GM23338 (cell line): Measurements from ENCODE around the gene RFX4. TPM values are rescaled to one million over a fixed set of nuclear protein-coding genes. Genes with fewer than 3 reads are reported as not detected.
"Not testable (repeated sequence)": the region's sequence is repeated elsewhere in the genome, so short reads cannot be mapped to it uniquely, and the experiment has no call there.

ENCODE experiments used
- ATAC-seq: fragments of 200-7000 bp; cut with Tn5 transposase; 3 replicates; pipeline ENCODE4 v1.9.1; 2020
- DNase-seq: peaks from one replicate; pipeline ENCODE4 v3.0.0-alpha.2; 2015; ENCODE audit warnings: low spot score
- H2AFZ ChIP-seq: fragments of 200-600 bp; sonication (generic); 2 replicates; pipeline ENCODE4 v1.8.0; 2016; ENCODE audit warnings: antibody characterized with exemption, mild to moderate bottlenecking, moderate library complexity
- H3F3A ChIP-seq: fragments of 200-600 bp; sonication (generic); replicated peaks from 2 replicates; pipeline ENCODE4 v1.8.0; 2017; ENCODE audit warnings: antibody characterized with exemption, mixed run types, low read depth
- H3K27ac ChIP-seq: fragments of 200-600 bp; sonication (generic); 2 replicates; pipeline ENCODE4 v1.6.1; 2016; ENCODE audit warnings: low read depth
- H3K27me3 ChIP-seq: fragments of 200-600 bp; sonication (generic); 2 replicates; pipeline ENCODE4 v1.8.0; 2016; ENCODE audit warnings: mild to moderate bottlenecking, mixed run types, moderate library complexity; ENCODE audit not compliant: insufficient read depth
- H3K36me3 ChIP-seq: fragments of 200-600 bp; sonication (generic); 2 replicates; pipeline ENCODE4 v1.8.0; 2016; ENCODE audit warnings: mild to moderate bottlenecking; ENCODE audit not compliant: insufficient read depth
- H3K4me1 ChIP-seq: fragments of 200-600 bp; sonication (generic); 2 replicates; pipeline ENCODE4 v1.8.0; 2016; ENCODE audit warnings: mild to moderate bottlenecking, moderate library complexity; ENCODE audit not compliant: insufficient read depth
- H3K4me2 ChIP-seq: fragments of 200-600 bp; sonication (generic); 2 replicates; pipeline ENCODE4 v1.7.1; 2017; ENCODE audit warnings: mixed run types
- H3K4me3 ChIP-seq: fragments of 200-600 bp; sonication (generic); 2 replicates; pipeline ENCODE4 v1.6.1; 2016; ENCODE audit warnings: mixed run types
- H3K79me2 ChIP-seq: fragments of 200-600 bp; sonication (generic); replicated peaks from 2 replicates; pipeline ENCODE4 v1.8.0; 2017; ENCODE audit warnings: mild to moderate bottlenecking; ENCODE audit not compliant: insufficient read depth
- H3K9me2 ChIP-seq: fragments of 200-600 bp; sonication (generic); 2 replicates; pipeline ENCODE4 v1.8.0; 2017; ENCODE audit not compliant: insufficient read depth
- H4K20me1 ChIP-seq: fragments of 200-600 bp; sonication (generic); replicated peaks from 2 replicates; pipeline ENCODE4 v1.8.0; 2017; ENCODE audit warnings: mild to moderate bottlenecking; ENCODE audit not compliant: insufficient read depth
- H3K27ac Mint-ChIP-seq: 2 replicates; pipeline ENCODE4 v1.8.0; 2020; ENCODE audit warnings: inconsistent platforms, mild to moderate bottlenecking, moderate library complexity, mixed read lengths
- H3K27me3 Mint-ChIP-seq: 3 replicates; pipeline ENCODE4 v1.8.0; 2022; ENCODE audit warnings: low read depth, mild to moderate bottlenecking, moderate library complexity, mixed read lengths, inconsistent platforms; ENCODE audit not compliant: insufficient read depth, poor library complexity
- H3K36me3 Mint-ChIP-seq: 3 replicates; pipeline ENCODE4 v1.8.0; 2021; ENCODE audit warnings: low read depth, mild to moderate bottlenecking, inconsistent platforms, moderate library complexity, mixed read lengths
- H3K4me1 Mint-ChIP-seq: 3 replicates; pipeline ENCODE4 v1.8.0; 2020; ENCODE audit warnings: mild to moderate bottlenecking, inconsistent platforms, mixed read lengths
- H3K4me3 Mint-ChIP-seq: 3 replicates; pipeline ENCODE4 v1.8.0; 2021; ENCODE audit warnings: moderate library complexity, mild to moderate bottlenecking, inconsistent platforms, mixed read lengths
- H3K9me3 Mint-ChIP-seq: 3 replicates; pipeline ENCODE4 v1.8.0; 2020; ENCODE audit warnings: moderate library complexity, mild to moderate bottlenecking, inconsistent platforms, mixed read lengths
- CREB1 ChIP-seq: fragments of 250-450 bp; sonication (Bioruptor Pico); IDR thresholded peaks from 2 replicates; pipeline ENCODE4 v1.5.0; 2020; ENCODE audit warnings: low read depth, mild to moderate bottlenecking, moderate library complexity
- EZH2 ChIP-seq: fragments of 200-600 bp; sonication (generic); IDR thresholded peaks from one replicate; pipeline ENCODE4 v1.8.0; 2017; ENCODE audit warnings: antibody characterized with exemption, mild to moderate bottlenecking, low read depth; ENCODE audit not compliant: unreplicated experiment
- JUNB ChIP-seq: IDR thresholded peaks from one replicate; pipeline ENCODE4 v1.6.1; 2016; ENCODE audit warnings: antibody characterized with exemption; ENCODE audit not compliant: unreplicated experiment
- NANOG ChIP-seq: IDR thresholded peaks from 2 replicates; pipeline ENCODE4 v1.6.1; 2016; ENCODE audit warnings: antibody characterized with exemption, borderline replicate concordance
- POLR2AphosphoS5 ChIP-seq: IDR thresholded peaks from 2 replicates; pipeline ENCODE4 v1.6.1; 2016; ENCODE audit warnings: antibody characterized with exemption, low read depth
- REST ChIP-seq: IDR thresholded peaks from one replicate; pipeline ENCODE4 v1.6.1; 2018; ENCODE audit warnings: antibody characterized with exemption; ENCODE audit not compliant: unreplicated experiment
- ZNF114 ChIP-seq: fragments of 250-450 bp; sonication (Bioruptor Pico); IDR thresholded peaks from 2 replicates; pipeline ENCODE4 v1.5.0; 2020; ENCODE audit warnings: mild to moderate bottlenecking, moderate library complexity
- polyA plus RNA-seq: library from polyadenylated mRNA; unstranded; fragments of >200 nt; fragmentation: Nextera tagmentation; extraction: Ambion mirVana; gene quantifications from 2 replicates; pipeline ENCODE4 v1.2.1, GENCODE V29; 2016
- total RNA-seq: library from RNA; depleted of rRNA; stranded (reverse); fragments of >200 nt; shearing (Covaris generic); gene quantifications from 2 replicates; pipeline ENCODE4 v1.2.3, GENCODE V29; 2014
- TF ChIP-seq, protein P1 (sequence below): fragments of 250-450 bp; sonication (Bioruptor Pico); IDR thresholded peaks from 2 replicates; pipeline ENCODE4 v1.5.0; 2020; ENCODE audit warnings: mild to moderate bottlenecking, moderate library complexity
- TF ChIP-seq, protein P2 (sequence below): IDR thresholded peaks from 2 replicates; pipeline ENCODE4 v1.6.1; 2016; ENCODE audit warnings: antibody characterized with exemption
- TF ChIP-seq, protein P3 (sequence below), 2 experiments: fragments of 200-600 bp in 1 of 2; sonication (generic) in 1 of 2; conservative IDR thresholded peaks; 2 replicates each; pipeline versions ENCODE4 v1.5.1 to v1.6.1; 2016 to 2017; ENCODE audit warnings: antibody characterized with exemption in 2 of 2, low read depth in 2 of 2, mild to moderate bottlenecking in 2 of 2, moderate library complexity in 1 of 2

RFX4 gene
- total and polyA plus RNA-seq, 2 experiments from 2014 or later: 0.23 TPM; not detected in 1

GRCh38 chr12:106690569-106691305 is 107.9 kb downstream of the RFX4 start:
- no peaks in the 10 kb centered on the region for H3K27me3 Mint-ChIP-seq
- no peak for TF ChIP-seq NANOG
- no peak for TF ChIP-seq POLR2AphosphoS5
- TF ChIP-seq, protein P1, sequence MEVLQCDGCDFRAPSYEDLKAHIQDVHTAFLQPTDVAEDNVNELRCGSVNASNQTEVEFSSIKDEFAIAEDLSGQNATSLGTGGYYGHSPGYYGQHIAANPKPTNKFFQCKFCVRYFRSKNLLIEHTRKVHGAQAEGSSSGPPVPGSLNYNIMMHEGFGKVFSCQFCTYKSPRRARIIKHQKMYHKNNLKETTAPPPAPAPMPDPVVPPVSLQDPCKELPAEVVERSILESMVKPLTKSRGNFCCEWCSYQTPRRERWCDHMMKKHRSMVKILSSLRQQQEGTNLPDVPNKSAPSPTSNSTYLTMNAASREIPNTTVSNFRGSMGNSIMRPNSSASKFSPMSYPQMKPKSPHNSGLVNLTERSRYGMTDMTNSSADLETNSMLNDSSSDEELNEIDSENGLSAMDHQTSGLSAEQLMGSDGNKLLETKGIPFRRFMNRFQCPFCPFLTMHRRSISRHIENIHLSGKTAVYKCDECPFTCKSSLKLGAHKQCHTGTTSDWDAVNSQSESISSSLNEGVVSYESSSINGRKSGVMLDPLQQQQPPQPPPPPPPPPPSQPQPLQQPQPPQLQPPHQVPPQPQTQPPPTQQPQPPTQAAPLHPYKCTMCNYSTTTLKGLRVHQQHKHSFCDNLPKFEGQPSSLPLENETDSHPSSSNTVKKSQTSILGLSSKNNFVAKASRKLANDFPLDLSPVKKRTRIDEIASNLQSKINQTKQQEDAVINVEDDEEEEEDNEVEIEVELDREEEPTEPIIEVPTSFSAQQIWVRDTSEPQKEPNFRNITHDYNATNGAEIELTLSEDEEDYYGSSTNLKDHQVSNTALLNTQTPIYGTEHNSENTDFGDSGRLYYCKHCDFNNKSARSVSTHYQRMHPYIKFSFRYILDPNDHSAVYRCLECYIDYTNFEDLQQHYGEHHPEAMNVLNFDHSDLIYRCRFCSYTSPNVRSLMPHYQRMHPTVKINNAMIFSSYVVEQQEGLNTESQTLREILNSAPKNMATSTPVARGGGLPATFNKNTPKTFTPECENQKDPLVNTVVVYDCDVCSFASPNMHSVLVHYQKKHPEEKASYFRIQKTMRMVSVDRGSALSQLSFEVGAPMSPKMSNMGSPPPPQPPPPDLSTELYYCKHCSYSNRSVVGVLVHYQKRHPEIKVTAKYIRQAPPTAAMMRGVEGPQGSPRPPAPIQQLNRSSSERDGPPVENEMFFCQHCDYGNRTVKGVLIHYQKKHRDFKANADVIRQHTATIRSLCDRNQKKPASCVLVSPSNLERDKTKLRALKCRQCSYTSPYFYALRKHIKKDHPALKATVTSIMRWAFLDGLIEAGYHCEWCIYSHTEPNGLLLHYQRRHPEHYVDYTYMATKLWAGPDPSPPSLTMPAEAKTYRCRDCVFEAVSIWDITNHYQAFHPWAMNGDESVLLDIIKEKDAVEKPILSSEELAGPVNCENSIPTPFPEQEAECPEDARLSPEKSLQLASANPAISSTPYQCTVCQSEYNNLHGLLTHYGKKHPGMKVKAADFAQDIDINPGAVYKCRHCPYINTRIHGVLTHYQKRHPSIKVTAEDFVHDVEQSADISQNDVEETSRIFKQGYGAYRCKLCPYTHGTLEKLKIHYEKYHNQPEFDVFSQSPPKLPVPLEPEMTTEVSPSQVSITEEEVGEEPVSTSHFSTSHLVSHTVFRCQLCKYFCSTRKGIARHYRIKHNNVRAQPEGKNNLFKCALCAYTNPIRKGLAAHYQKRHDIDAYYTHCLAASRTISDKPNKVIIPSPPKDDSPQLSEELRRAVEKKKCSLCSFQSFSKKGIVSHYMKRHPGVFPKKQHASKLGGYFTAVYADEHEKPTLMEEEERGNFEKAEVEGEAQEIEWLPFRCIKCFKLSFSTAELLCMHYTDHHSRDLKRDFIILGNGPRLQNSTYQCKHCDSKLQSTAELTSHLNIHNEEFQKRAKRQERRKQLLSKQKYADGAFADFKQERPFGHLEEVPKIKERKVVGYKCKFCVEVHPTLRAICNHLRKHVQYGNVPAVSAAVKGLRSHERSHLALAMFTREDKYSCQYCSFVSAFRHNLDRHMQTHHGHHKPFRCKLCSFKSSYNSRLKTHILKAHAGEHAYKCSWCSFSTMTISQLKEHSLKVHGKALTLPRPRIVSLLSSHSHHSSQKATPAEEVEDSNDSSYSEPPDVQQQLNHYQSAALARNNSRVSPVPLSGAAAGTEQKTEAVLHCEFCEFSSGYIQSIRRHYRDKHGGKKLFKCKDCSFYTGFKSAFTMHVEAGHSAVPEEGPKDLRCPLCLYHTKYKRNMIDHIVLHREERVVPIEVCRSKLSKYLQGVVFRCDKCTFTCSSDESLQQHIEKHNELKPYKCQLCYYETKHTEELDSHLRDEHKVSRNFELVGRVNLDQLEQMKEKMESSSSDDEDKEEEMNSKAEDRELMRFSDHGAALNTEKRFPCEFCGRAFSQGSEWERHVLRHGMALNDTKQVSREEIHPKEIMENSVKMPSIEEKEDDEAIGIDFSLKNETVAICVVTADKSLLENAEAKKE (CRISPR knock-in tag): no peak
- TF ChIP-seq ZNF114: no peak
- no peak for TF ChIP-seq CREB1 (CRISPR knock-in tag)
- TF ChIP-seq JUNB: no peak
- TF ChIP-seq, protein P2, sequence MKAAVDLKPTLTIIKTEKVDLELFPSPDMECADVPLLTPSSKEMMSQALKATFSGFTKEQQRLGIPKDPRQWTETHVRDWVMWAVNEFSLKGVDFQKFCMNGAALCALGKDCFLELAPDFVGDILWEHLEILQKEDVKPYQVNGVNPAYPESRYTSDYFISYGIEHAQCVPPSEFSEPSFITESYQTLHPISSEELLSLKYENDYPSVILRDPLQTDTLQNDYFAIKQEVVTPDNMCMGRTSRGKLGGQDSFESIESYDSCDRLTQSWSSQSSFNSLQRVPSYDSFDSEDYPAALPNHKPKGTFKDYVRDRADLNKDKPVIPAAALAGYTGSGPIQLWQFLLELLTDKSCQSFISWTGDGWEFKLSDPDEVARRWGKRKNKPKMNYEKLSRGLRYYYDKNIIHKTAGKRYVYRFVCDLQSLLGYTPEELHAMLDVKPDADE: no peak
- TF ChIP-seq, protein P3, sequence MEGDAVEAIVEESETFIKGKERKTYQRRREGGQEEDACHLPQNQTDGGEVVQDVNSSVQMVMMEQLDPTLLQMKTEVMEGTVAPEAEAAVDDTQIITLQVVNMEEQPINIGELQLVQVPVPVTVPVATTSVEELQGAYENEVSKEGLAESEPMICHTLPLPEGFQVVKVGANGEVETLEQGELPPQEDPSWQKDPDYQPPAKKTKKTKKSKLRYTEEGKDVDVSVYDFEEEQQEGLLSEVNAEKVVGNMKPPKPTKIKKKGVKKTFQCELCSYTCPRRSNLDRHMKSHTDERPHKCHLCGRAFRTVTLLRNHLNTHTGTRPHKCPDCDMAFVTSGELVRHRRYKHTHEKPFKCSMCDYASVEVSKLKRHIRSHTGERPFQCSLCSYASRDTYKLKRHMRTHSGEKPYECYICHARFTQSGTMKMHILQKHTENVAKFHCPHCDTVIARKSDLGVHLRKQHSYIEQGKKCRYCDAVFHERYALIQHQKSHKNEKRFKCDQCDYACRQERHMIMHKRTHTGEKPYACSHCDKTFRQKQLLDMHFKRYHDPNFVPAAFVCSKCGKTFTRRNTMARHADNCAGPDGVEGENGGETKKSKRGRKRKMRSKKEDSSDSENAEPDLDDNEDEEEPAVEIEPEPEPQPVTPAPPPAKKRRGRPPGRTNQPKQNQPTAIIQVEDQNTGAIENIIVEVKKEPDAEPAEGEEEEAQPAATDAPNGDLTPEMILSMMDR (conservative IDR thresholded peaks at IDR 0.05; ENCODE audit: low read depth in 2 of 2): no peak
- no peak for TF ChIP-seq EZH2
- no peak for TF ChIP-seq REST
- Histone ChIP-seq H3K4me2 (no peak overlapping the region), H2AFZ (no peak overlapping the region), H3K4me1 (no peaks in the 10 kb centered on the region), H3K36me3 (no peaks in the 10 kb centered on the region), H3K9me2 (peaks cover 2% of the 10 kb centered on the region; the same call in 1 of the 2 replicates), H3K27ac (no peak overlapping the region), H3F3A (no peaks in the 10 kb centered on the region), H4K20me1 (no peaks in the 10 kb centered on the region), H3K79me2 (no peaks in the 10 kb centered on the region), H3K4me3 (no peak overlapping the region), H3K27me3 (no peaks in the 10 kb centered on the region)
- no peaks in the 10 kb centered on the region for H3K4me1 Mint-ChIP-seq
- no peak for ATAC-seq
- H3K27ac Mint-ChIP-seq: no peak overlapping the region
- H3K36me3 Mint-ChIP-seq: no peaks in the 10 kb centered on the region
- H3K4me3 Mint-ChIP-seq: no peak overlapping the region
- no peak for DNase-seq
- no peaks in the 10 kb centered on the region for H3K9me3 Mint-ChIP-seq

DNA sequence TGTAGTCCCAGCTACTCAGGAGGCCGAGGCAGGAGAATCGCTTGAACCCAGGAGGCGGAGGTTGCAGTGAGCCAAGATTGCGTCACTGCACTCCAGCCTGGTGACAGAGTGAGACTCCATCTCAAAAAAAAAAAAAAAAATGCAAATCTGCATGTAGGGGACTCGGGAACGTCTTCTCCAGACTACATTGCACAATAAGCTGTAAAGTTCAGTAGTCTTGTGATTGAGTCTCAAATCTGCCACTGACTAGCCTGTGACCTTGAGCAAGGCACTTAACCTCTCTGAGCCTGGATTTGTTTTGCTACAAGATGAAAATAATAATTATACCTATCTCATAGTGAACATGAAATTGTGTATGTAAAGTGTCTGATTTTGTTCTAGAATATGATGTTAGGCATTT is 109.2 kb downstream of the RFX4 start:
- H3K4me3 Mint-ChIP-seq, H3K36me3 Mint-ChIP-seq: not testable (repeated sequence)

More for the DNA sequence above, 109.2 kb downstream of the RFX4 start:
- H3K9me2 ChIP-seq, H3F3A ChIP-seq, H3K79me2 ChIP-seq, ATAC-seq, H4K20me1 ChIP-seq, H3K27me3 Mint-ChIP-seq, H3K27ac ChIP-seq, H2AFZ ChIP-seq, H3K36me3 ChIP-seq, DNase-seq, H3K27ac Mint-ChIP-seq, H3K4me1 Mint-ChIP-seq, H3K4me2 ChIP-seq, H3K4me3 ChIP-seq, H3K9me3 Mint-ChIP-seq, H3K4me1 ChIP-seq, H3K27me3 ChIP-seq: not testable (repeated sequence)
